HepG2 (cell line): ENCODE data around the gene KDM2B. TPM values are rescaled to one million over a fixed set of nuclear protein-coding genes. Genes with fewer than 3 reads are reported as not detected.

Experiments
- FOXA1 ChIP-seq, 2 experiments: fragments of 450-650 bp in 1 of 2; sonication (generic) in 1 of 2; formaldehyde crosslinking in 1 of 2; IDR thresholded peaks; 2 replicates each; pipeline versions ENCODE4 v1.4.0 to v1.6.1; 2016 to 2020; ENCODE audit warnings: missing genetic modification reagents in 1 of 2
- GPBP1L1 ChIP-seq: sonication (generic); formaldehyde crosslinking; IDR thresholded peaks from 2 replicates; pipeline ENCODE4 v1.5.0; 2020; ENCODE audit warnings: mild to moderate bottlenecking, missing genetic modification reagents
- KLF11 ChIP-seq: IDR thresholded peaks from 2 replicates; pipeline ENCODE4 v1.6.1; 2016; ENCODE audit warnings: missing compliant biosample characterization
- MBD4 ChIP-seq: IDR thresholded peaks from 2 replicates; pipeline ENCODE4 v1.6.1; 2012; ENCODE audit warnings: low read length, inconsistent platforms, borderline replicate concordance
- PBX3 ChIP-seq: sonication (generic); formaldehyde crosslinking; IDR thresholded peaks from 2 replicates; pipeline ENCODE4 v1.8.1; 2023; ENCODE audit warnings: missing genetic modification reagents, inconsistent platforms, borderline replicate concordance
- PHB2 ChIP-seq: fragments of 450-650 bp; IDR thresholded peaks from 2 replicates; pipeline ENCODE4 v1.6.1; 2018; ENCODE audit not compliant: partially characterized antibody
- REXO4 ChIP-seq: sonication (generic); formaldehyde crosslinking; IDR thresholded peaks from 2 replicates; pipeline ENCODE4 v1.8.0; 2022; ENCODE audit warnings: missing genetic modification reagents, mild to moderate bottlenecking, borderline replicate concordance
- SMYD3 ChIP-seq: sonication (generic); formaldehyde crosslinking; IDR thresholded peaks from 2 replicates; pipeline ENCODE4 v1.8.1; 2023; ENCODE audit warnings: mild to moderate bottlenecking, missing genetic modification reagents
- SRF ChIP-seq: IDR thresholded peaks from 2 replicates; pipeline ENCODE4 v1.6.1; 2011; ENCODE audit warnings: mild to moderate bottlenecking, low read depth, low read length, moderate library complexity
- ZFP82 ChIP-seq: sonication (generic); formaldehyde crosslinking; IDR thresholded peaks from 2 replicates; pipeline ENCODE4 v1.5.1; 2020; ENCODE audit warnings: mild to moderate bottlenecking, missing genetic modification reagents, borderline replicate concordance
- ZNF264 ChIP-seq: sonication (generic); formaldehyde crosslinking; IDR thresholded peaks from 2 replicates; pipeline ENCODE4 v1.4.0; 2020; ENCODE audit warnings: missing genetic modification reagents
- ZNF335 ChIP-seq: sonication (generic); formaldehyde crosslinking; IDR thresholded peaks from 2 replicates; pipeline ENCODE4 v1.4.0; 2020; ENCODE audit warnings: missing genetic modification reagents
- ZNF350 ChIP-seq: sonication (generic); formaldehyde crosslinking; IDR thresholded peaks from 2 replicates; pipeline ENCODE4 v1.4.0; 2020; ENCODE audit warnings: mild to moderate bottlenecking, low read depth, missing genetic modification reagents, borderline replicate concordance
- ZNF407 ChIP-seq: sonication (generic); formaldehyde crosslinking; IDR thresholded peaks from one replicate; pipeline ENCODE4 v1.5.1; 2020; ENCODE audit warnings: mild to moderate bottlenecking, missing genetic modification reagents; ENCODE audit errors: not compliant biosample characterization
- ZNF777 ChIP-seq: sonication (generic); formaldehyde crosslinking; IDR thresholded peaks from 2 replicates; pipeline ENCODE4 v1.4.0; 2020; ENCODE audit warnings: missing genetic modification reagents
- ZNF850 ChIP-seq: sonication (generic); formaldehyde crosslinking; conservative IDR thresholded peaks from 2 replicates; pipeline ENCODE4 v1.9.0; 2021; ENCODE audit warnings: mild to moderate bottlenecking, missing genetic modification reagents
- polyA plus RNA-seq, 8 experiments: library from polyadenylated mRNA; depleted of rRNA in 3 of 8; stranded (reverse) in 7 of 8; unstranded in 1 of 8; fragments of >200 nt; fragmentation: Illumina TruSeq in 4 of 8; extraction: Trizol in 4 of 8; gene quantifications; 2 replicates each; pipeline versions ENCODE4 v1.2.1 to v1.2.3, GENCODE V29; 2011 to 2016; ENCODE audit warnings: low read depth in 4 of 8, missing spikeins in 1 of 8, mixed read lengths in 1 of 8; ENCODE audit not compliant: insufficient read depth in 1 of 8
- total RNA-seq, 5 experiments: library from RNA; depleted of rRNA; stranded (reverse); fragments of >200 nt; fragmentation: Illumina TruSeq; extraction: Trizol; gene quantifications; 2 replicates each; pipeline ENCODE4 v1.2.3, GENCODE V29; 2016; ENCODE audit warnings: low read depth in 1 of 5
- TF ChIP-seq, protein P1 (sequence below): sonication (generic); formaldehyde crosslinking; conservative IDR thresholded peaks from 2 replicates; pipeline ENCODE4 v1.4.0; 2020; ENCODE audit warnings: missing genetic modification reagents
- TF ChIP-seq, protein P2 (sequence below): sonication (generic); formaldehyde crosslinking; IDR thresholded peaks from 2 replicates; pipeline ENCODE4 v1.8.1; 2023; ENCODE audit warnings: missing genetic modification reagents, mild to moderate bottlenecking, borderline replicate concordance

KDM2B gene
- total and polyA plus RNA-seq, 2 of the 13 experiments (the other 11 are each of a cell fraction or from before 2014, with no cell fraction given) = 17.5 to 26.1 TPM

DNA sequence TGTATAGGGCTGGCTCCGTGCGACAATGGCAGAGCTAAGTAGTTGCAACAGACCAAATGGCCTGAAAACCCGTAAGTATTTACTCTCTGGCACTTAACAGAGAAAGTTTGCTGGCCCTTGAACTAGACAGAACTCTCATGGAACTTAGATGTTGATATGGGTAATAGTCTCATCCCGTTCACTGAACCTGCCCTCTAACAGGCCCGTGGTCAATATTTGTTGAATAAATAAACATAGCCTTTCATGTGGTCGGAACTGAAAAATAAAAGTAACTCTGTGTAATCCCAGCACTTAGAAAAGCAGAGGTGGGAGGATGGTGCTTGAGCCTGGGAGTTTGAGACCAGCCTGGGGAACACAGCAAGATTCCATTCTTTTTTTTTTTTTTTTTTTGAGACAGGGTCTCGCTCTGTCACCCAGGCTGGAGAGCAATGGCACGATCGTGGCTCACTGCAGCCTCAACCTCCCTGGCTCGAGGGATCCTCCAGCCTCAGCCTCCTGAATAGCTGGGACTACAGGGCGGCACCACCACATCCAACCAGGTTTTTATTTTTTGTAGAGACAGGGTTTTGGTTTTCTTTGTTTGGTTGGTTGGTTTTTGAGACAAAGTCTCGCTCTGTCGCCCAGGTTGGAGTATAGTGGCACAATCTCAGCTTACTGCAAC is 29.7 kb downstream of the KDM2B start (continued):
- peak; percentile 96 for TF ChIP-seq FOXA1 (IDR thresholded peaks at IDR 0.05)
- TF ChIP-seq FOXA1 (CRISPR knock-in tag; IDR thresholded peaks at IDR 0.05) = peak; percentile 96
- peak; percentile 92; the same call in 1 of the 2 replicates for TF ChIP-seq MBD4
- TF ChIP-seq ZNF777 (CRISPR knock-in tag) = no peak
- peak; percentile 76 for TF ChIP-seq ZNF264 (CRISPR knock-in tag)
- peak; percentile 55; the same call in 1 of the 2 replicates for TF ChIP-seq KLF11 (CRISPR knock-in tag)
- TF ChIP-seq GPBP1L1 = no peak
- TF ChIP-seq ZNF850 = no peak
- 0 out of 2 replicates have a peak, but pooled peaks have one; percentile 38 for TF ChIP-seq ZNF335 (CRISPR knock-in tag)
- no peak for TF ChIP-seq ZFP82 (CRISPR knock-in tag)
- TF ChIP-seq ZNF350 = no peak
- no peak for TF ChIP-seq PBX3 (CRISPR knock-in tag)
- TF ChIP-seq SRF = no peak
- TF ChIP-seq, protein P1, sequence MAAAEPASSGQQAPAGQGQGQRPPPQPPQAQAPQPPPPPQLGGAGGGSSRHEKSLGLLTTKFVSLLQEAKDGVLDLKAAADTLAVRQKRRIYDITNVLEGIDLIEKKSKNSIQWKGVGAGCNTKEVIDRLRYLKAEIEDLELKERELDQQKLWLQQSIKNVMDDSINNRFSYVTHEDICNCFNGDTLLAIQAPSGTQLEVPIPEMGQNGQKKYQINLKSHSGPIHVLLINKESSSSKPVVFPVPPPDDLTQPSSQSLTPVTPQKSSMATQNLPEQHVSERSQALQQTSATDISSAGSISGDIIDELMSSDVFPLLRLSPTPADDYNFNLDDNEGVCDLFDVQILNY (CRISPR knock-in tag) = no peak
- TF ChIP-seq PHB2 = no peak
- TF ChIP-seq SMYD3 (CRISPR knock-in tag) = peak; percentile 85
- TF ChIP-seq, protein P2, sequence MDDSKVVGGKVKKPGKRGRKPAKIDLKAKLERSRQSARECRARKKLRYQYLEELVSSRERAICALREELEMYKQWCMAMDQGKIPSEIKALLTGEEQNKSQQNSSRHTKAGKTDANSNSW = no peak
- no peak for TF ChIP-seq ZNF407 (CRISPR knock-in tag)
- TF ChIP-seq REXO4 (CRISPR knock-in tag) = no peak
